ENCODE data around the gene ACAD8.

ACAD8 gene

DNA sequence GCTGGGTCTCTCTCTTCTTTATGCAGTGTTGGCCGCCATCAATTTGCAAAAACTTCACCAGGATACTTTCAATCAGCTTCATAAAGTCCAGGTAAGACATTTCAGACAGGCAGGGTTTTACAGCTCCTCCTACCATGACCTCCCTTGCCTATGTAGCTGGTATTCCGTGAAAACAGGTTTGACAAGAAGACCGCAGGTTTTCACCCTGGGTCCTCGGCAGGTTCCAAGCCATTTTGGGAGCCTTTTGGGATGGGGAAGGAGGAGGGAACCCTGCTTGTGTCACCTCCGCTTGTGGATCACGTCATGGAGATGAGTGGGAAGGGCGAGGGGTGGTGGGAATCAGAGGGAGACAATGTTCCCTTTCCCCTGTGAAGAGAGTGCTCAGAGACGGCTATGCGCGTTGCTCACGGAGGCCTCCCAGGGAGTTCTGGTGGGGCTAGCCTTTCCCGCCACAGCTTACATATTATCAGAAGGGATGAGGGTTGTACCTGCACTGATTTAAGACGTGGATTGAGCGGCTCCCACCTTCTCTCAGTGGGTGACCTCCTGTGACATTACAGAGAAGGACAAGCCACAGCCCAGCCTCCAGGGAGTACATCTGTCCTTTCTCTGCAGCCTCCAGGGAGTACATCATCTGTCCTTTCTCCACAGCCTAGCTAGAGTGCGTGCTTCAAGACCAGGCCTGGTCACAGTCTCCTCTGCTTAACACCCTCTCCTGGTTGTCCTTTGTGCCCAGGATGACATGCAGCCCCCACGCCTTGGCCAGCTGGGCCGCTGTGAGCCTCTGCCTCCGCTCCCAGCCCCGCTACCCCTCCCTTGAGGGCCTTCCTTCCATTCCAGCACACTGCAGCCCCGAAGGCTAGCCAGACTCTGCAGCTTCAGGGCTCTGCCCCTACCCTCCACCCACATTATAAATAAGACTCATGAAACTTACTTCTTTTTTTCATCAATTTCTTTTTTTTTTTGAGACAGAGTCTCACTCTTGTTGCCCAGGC is 40.0 kb downstream of the ACAD8 start:
- ChIA-PET POLR2A (no interaction called here), CTCF (no interaction called here)
- H3K27ac ChIP-seq (ENCODE audit: insufficient read depth in 1 of 2, low read depth in 1 of 2, low read length in 2 of 2, poor library complexity in 1 of 2, severe bottlenecking in 2 of 2), result no peak overlapping the region
- no peaks in the 10 kb centered on the region for H3K9me3 ChIP-seq (ENCODE audit: control extremely low read depth in 1 of 5, control insufficient read depth in 4 of 5, insufficient read depth in 2 of 5, low read depth in 1 of 5, low read length in 4 of 5)
- 93% methylated on average over 16 of the region's 20 CpGs for WGBS (ENCODE audit: insufficient coverage)
- H3K27me3 ChIP-seq (replicated peaks in 2 of 5; ENCODE audit: control insufficient read depth in 4 of 5, insufficient read depth in 5 of 5, low read length in 4 of 5), result peaks cover 0 to 4% (median 3%) of the 10 kb centered on the region in 5 experiments
- no peaks in the 10 kb centered on the region for H3K36me3 ChIP-seq (ENCODE audit: control insufficient read depth in 4 of 4, insufficient read depth in 4 of 4, low read length in 3 of 4)
- DNase-seq, result no peak
- no peaks in the 10 kb centered on the region for H3K4me1 ChIP-seq (ENCODE audit: control extremely low read depth in 1 of 4, control insufficient read depth in 4 of 4, insufficient read depth in 4 of 4, low read length in 3 of 4)
- no peak overlapping the region for H3K4me3 ChIP-seq (ENCODE audit: control insufficient read depth in 1 of 7, extremely low read depth in 1 of 7, insufficient read depth in 4 of 7, low read depth in 2 of 7, low read length in 6 of 7)

DNA sequence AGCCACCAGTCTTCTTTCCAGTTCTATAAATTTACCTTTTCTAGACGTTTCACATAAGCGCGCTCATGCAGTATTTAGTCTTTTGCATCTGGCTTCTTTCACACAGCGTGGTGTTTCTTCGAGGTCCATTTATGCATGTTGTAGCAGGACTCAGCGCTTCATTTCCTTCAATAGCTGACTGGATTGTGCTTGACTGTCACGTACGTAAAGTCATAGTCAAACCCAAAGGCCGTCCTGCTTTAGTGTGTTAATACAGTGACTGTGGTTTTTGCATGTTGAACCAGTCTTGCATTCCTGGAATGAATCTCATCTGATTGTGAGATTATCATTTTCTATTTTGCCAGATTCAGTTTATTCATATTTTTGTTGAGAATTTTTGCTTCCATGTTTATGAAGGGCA is 41.3 kb downstream of the ACAD8 start:
- WGBS (ENCODE audit: insufficient coverage), result 90% methylated on average over 6 of the region's 9 CpGs
- ChIA-PET CTCF (no interaction called here), POLR2A (no interaction called here)
- H3K4me3 ChIP-seq (ENCODE audit: control insufficient read depth in 1 of 7, extremely low read depth in 1 of 7, insufficient read depth in 4 of 7, low read depth in 2 of 7, low read length in 6 of 7), result no peak overlapping the region
- no peaks in the 10 kb centered on the region for H3K9me3 ChIP-seq (ENCODE audit: control extremely low read depth in 1 of 5, control insufficient read depth in 4 of 5, insufficient read depth in 2 of 5, low read depth in 1 of 5, low read length in 4 of 5)
- H3K36me3 ChIP-seq (ENCODE audit: control insufficient read depth in 4 of 4, insufficient read depth in 4 of 4, low read length in 3 of 4), result no peaks in the 10 kb centered on the region
- no peak for DNase-seq
- no peak overlapping the region for H3K27ac ChIP-seq (ENCODE audit: insufficient read depth in 1 of 2, low read depth in 1 of 2, low read length in 2 of 2, poor library complexity in 1 of 2, severe bottlenecking in 2 of 2)
- H3K4me1 ChIP-seq (ENCODE audit: control extremely low read depth in 1 of 4, control insufficient read depth in 4 of 4, insufficient read depth in 4 of 4, low read length in 3 of 4), result no peaks in the 10 kb centered on the region
- H3K27me3 ChIP-seq (replicated peaks in 2 of 5; ENCODE audit: control insufficient read depth in 4 of 5, insufficient read depth in 5 of 5, low read length in 4 of 5), result peaks cover 0 to 3% (median 0%) of the 10 kb centered on the region in 5 experiments

GRCh38 chr11:134312223-134312622 is 58.9 kb downstream of the ACAD8 start:
- Histone ChIP-seq H3K27me3 (replicated peaks in 2 of 5; ENCODE audit: control insufficient read depth in 4 of 5, insufficient read depth in 5 of 5, low read length in 4 of 5) (peaks cover 0 to 10% (median 0%) of the 10 kb centered on the region in 5 experiments), H3K9me3 (ENCODE audit: control extremely low read depth in 1 of 5, control insufficient read depth in 4 of 5, insufficient read depth in 2 of 5, low read depth in 1 of 5, low read length in 4 of 5) (peaks cover 0 to 8% (median 3%) of the 10 kb centered on the region in 5 experiments), H3K27ac (ENCODE audit: insufficient read depth in 1 of 2, low read depth in 1 of 2, low read length in 2 of 2, poor library complexity in 1 of 2, severe bottlenecking in 2 of 2) (no peak overlapping the region), H3K4me3 (ENCODE audit: control insufficient read depth in 1 of 7, extremely low read depth in 1 of 7, insufficient read depth in 4 of 7, low read depth in 2 of 7, low read length in 6 of 7) (no peak overlapping the region), H3K36me3 (ENCODE audit: control insufficient read depth in 4 of 4, insufficient read depth in 4 of 4, low read length in 3 of 4) (no peaks in the 10 kb centered on the region), H3K4me1 (ENCODE audit: control extremely low read depth in 1 of 4, control insufficient read depth in 4 of 4, insufficient read depth in 4 of 4, low read length in 3 of 4) (no peaks in the 10 kb centered on the region)
- whole genome bisulfite sequencing (ENCODE audit: insufficient coverage), result 88% methylated on average over 12 of the region's 12 CpGs
- CTCF ChIA-PET, result no interaction called here
- DNase-seq, result no peak
- POLR2A ChIA-PET, result no interaction called here

DNA sequence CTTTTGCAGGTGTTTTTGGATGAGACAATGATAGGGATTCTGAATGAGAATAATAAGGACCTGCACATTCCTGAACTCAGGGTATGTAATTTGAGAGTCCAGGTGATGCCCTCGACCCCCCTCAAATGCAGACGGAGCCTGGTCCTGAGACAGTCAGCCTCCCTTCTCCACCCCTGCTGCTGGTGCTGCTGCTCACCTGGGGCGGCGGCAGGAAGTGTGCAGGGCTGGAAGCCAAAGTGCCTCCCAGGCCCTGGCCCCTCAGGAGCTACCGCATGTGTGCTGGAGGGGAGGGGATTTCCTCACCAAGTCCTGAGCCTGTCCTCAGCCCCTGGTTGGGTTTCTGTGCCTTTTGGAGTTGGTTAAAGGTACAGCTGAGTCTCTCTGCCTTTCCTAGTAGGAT is 59.4 kb downstream of the ACAD8 start:
- 90% methylated on average over 3 of the region's 5 CpGs for WGBS (ENCODE audit: insufficient coverage)
- POLR2A ChIA-PET, result no interaction called here
- Histone ChIP-seq H3K4me3 (ENCODE audit: control insufficient read depth in 1 of 7, extremely low read depth in 1 of 7, insufficient read depth in 4 of 7, low read depth in 2 of 7, low read length in 6 of 7) (no peak overlapping the region), H3K9me3 (ENCODE audit: control extremely low read depth in 1 of 5, control insufficient read depth in 4 of 5, insufficient read depth in 2 of 5, low read depth in 1 of 5, low read length in 4 of 5) (peaks cover 0 to 8% (median 3%) of the 10 kb centered on the region in 5 experiments), H3K27me3 (replicated peaks in 2 of 5; ENCODE audit: control insufficient read depth in 4 of 5, insufficient read depth in 5 of 5, low read length in 4 of 5) (peaks cover 0 to 10% (median 0%) of the 10 kb centered on the region in 5 experiments), H3K4me1 (ENCODE audit: control extremely low read depth in 1 of 4, control insufficient read depth in 4 of 4, insufficient read depth in 4 of 4, low read length in 3 of 4) (no peaks in the 10 kb centered on the region), H3K36me3 (ENCODE audit: control insufficient read depth in 4 of 4, insufficient read depth in 4 of 4, low read length in 3 of 4) (no peaks in the 10 kb centered on the region), H3K27ac (ENCODE audit: insufficient read depth in 1 of 2, low read depth in 1 of 2, low read length in 2 of 2, poor library complexity in 1 of 2, severe bottlenecking in 2 of 2) (no peak overlapping the region)
- DNase-seq, result no peak
- CTCF ChIA-PET, result no interaction called here

GRCh38 chr11:134313379-134313778 is 60.0 kb downstream of the ACAD8 start:
- WGBS (ENCODE audit: insufficient coverage), result 96% methylated on average over 5 of the region's 10 CpGs
- Histone ChIP-seq H3K27ac (ENCODE audit: insufficient read depth in 1 of 2, low read depth in 1 of 2, low read length in 2 of 2, poor library complexity in 1 of 2, severe bottlenecking in 2 of 2) (no peak overlapping the region), H3K27me3 (replicated peaks in 2 of 5; ENCODE audit: control insufficient read depth in 4 of 5, insufficient read depth in 5 of 5, low read length in 4 of 5) (peaks cover 0 to 10% (median 0%) of the 10 kb centered on the region in 5 experiments), H3K4me3 (ENCODE audit: control insufficient read depth in 1 of 7, extremely low read depth in 1 of 7, insufficient read depth in 4 of 7, low read depth in 2 of 7, low read length in 6 of 7) (no peak overlapping the region), H3K36me3 (ENCODE audit: control insufficient read depth in 4 of 4, insufficient read depth in 4 of 4, low read length in 3 of 4) (no peaks in the 10 kb centered on the region), H3K9me3 (ENCODE audit: control extremely low read depth in 1 of 5, control insufficient read depth in 4 of 5, insufficient read depth in 2 of 5, low read depth in 1 of 5, low read length in 4 of 5) (peaks cover 0 to 10% (median 4%) of the 10 kb centered on the region in 5 experiments), H3K4me1 (ENCODE audit: control extremely low read depth in 1 of 4, control insufficient read depth in 4 of 4, insufficient read depth in 4 of 4, low read length in 3 of 4) (no peaks in the 10 kb centered on the region)
- DNase-seq, result no peak
- POLR2A ChIA-PET, result no interaction called here
- CTCF ChIA-PET, result no interaction called here

DNA sequence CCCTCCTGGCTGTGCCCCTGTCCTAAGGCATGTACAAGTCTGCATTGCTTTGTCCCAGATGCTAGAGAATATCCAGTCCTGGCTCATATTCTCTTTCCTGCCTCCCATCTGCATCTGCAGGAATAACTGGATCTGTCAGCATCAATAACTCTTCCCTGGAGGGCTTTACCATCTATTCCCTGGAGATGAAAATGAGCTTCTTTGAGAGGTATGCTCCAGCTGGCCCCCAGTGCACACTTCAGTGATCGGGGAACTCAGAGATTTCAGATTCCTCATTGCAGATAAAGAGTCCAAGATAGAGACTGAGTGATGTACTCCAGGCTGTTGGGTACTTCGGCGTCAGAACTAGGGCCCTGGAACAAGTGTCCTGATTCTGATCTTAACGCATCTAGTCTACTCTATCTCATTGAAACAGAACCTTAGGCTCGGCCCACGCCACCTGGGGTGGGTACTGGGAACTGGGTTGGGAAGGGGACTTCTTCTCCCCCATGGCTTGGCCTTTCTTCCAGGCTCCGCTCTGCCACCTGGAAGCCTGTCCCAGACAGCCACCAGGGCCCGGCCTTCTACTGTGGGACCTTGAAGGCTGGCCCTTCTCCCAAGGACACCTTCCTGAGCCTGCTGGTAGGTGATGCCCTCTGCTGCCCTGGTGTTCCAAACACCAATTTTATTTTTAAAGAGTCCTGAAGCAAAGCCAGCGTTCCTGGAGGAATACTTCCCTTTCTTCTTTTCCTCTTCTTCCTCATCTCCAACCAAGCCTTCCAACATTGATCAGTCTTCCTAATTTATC is 60.6 kb downstream of the ACAD8 start:
- POLR2A ChIA-PET, result no interaction called here
- CTCF ChIA-PET, result no interaction called here
- Histone ChIP-seq H3K4me3 (ENCODE audit: control insufficient read depth in 1 of 7, extremely low read depth in 1 of 7, insufficient read depth in 4 of 7, low read depth in 2 of 7, low read length in 6 of 7) (no peak overlapping the region), H3K36me3 (ENCODE audit: control insufficient read depth in 4 of 4, insufficient read depth in 4 of 4, low read length in 3 of 4) (no peaks in the 10 kb centered on the region), H3K27ac (ENCODE audit: insufficient read depth in 1 of 2, low read depth in 1 of 2, low read length in 2 of 2, poor library complexity in 1 of 2, severe bottlenecking in 2 of 2) (no peak overlapping the region), H3K27me3 (replicated peaks in 2 of 5; ENCODE audit: control insufficient read depth in 4 of 5, insufficient read depth in 5 of 5, low read length in 4 of 5) (peaks cover 0 to 10% (median 0%) of the 10 kb centered on the region in 5 experiments), H3K4me1 (ENCODE audit: control extremely low read depth in 1 of 4, control insufficient read depth in 4 of 4, insufficient read depth in 4 of 4, low read length in 3 of 4) (no peaks in the 10 kb centered on the region), H3K9me3 (ENCODE audit: control extremely low read depth in 1 of 5, control insufficient read depth in 4 of 5, insufficient read depth in 2 of 5, low read depth in 1 of 5, low read length in 4 of 5) (peaks cover 0 to 11% (median 6%) of the 10 kb centered on the region in 5 experiments)
- WGBS (ENCODE audit: insufficient coverage), result 90% methylated on average over 9 of the region's 9 CpGs
- no peak for DNase-seq

All from common myeloid progenitor, CD34-positive (primary cell).